HCT116 (cell line): ENCODE measurements around the gene RNF113B.

Source experiments
- ATF3 ChIP-seq: IDR thresholded peaks from 2 replicates; pipeline ENCODE4 v1.6.1; 2012
- CEBPB ChIP-seq: IDR thresholded peaks from 2 replicates; pipeline ENCODE4 v1.6.1; 2012; ENCODE audit warnings: low read depth
- CTCF ChIP-seq, 3 experiments: fragments of 200-600 bp in 1 of 3; sonication (generic) in 1 of 3; IDR thresholded peaks in 2 of 3; conservative IDR thresholded peaks in 1 of 3; 2 replicates each; pipeline ENCODE4 v1.5.1; 2012 to 2017; ENCODE audit warnings: low read depth in 2 of 3, low read length in 2 of 3, antibody characterized with exemption in 1 of 3, borderline replicate concordance in 1 of 3, control low read depth in 1 of 3, mild to moderate bottlenecking in 1 of 3, mixed read lengths in 1 of 3, mixed run types in 1 of 3, moderate library complexity in 1 of 3; ENCODE audit not compliant: insufficient read depth in 1 of 3
- EGR1 ChIP-seq: IDR thresholded peaks from 2 replicates; pipeline ENCODE4 v1.6.1; 2012; ENCODE audit warnings: low read depth
- EZH2 ChIP-seq: fragments of 200-600 bp; sonication (generic); IDR thresholded peaks from 2 replicates; pipeline ENCODE4 v1.6.1; 2017; ENCODE audit warnings: antibody characterized with exemption, mixed run types
- EZH2phosphoT487 ChIP-seq: fragments of 200-600 bp; IDR thresholded peaks from 2 replicates; pipeline ENCODE4 v1.6.1; 2018; ENCODE audit warnings: antibody characterized with exemption, borderline replicate concordance
- JUND ChIP-seq: IDR thresholded peaks from 2 replicates; pipeline ENCODE4 v1.6.1; 2012
- MAX ChIP-seq: IDR thresholded peaks from 2 replicates; pipeline ENCODE4 v1.6.1; 2012
- POLR2A ChIP-seq: IDR thresholded peaks from 2 replicates; pipeline ENCODE4 v1.7.0; 2011; ENCODE audit warnings: borderline replicate concordance; ENCODE audit not compliant: insufficient read depth, insufficient read length; ENCODE audit errors: extremely low read depth
- POLR2AphosphoS5 ChIP-seq: IDR thresholded peaks from 2 replicates; pipeline ENCODE4 v1.6.1; 2011; ENCODE audit warnings: mild to moderate bottlenecking, low read depth, low read length, moderate library complexity
- REST ChIP-seq: IDR thresholded peaks from 2 replicates; pipeline ENCODE4 v1.6.1; 2012; ENCODE audit warnings: low read depth
- YY1 ChIP-seq: IDR thresholded peaks from 2 replicates; pipeline ENCODE4 v1.6.1; 2011; ENCODE audit warnings: low read length, low read depth, moderate library complexity, mild to moderate bottlenecking; ENCODE audit not compliant: insufficient replicate concordance; ENCODE audit errors: extremely low read depth
- ZFX ChIP-seq: fragments of 450-650 bp; IDR thresholded peaks from 2 replicates; pipeline ENCODE4 v1.6.1; 2017
- ZNF274 ChIP-seq: fragments of 200-500 bp; sonication (Bioruptor generic); IDR thresholded peaks from 2 replicates; pipeline ENCODE4 v1.6.1; 2014; ENCODE audit warnings: mild to moderate bottlenecking, low read depth, low read length, inconsistent platforms

- TF ChIP-seq EZH2phosphoT487 (no peak), EZH2 (no peak), CTCF (IDR thresholded peaks at IDR 0.05 in 2 of 3, conservative IDR thresholded peaks at IDR 0.05 in 1 of 3; ENCODE audit: borderline replicate concordance in 1 of 3, insufficient read depth in 1 of 3, low read depth in 2 of 3, low read length in 2 of 3) (no peak), MAX (no peak), YY1 (no peak), CEBPB (no peak), ATF3 (no peak), POLR2A (no peak), REST (no peak), POLR2AphosphoS5 (no peak), ZFX (no peak), EGR1 (no peak), ZNF274 (no peak), JUND (no peak)
Measured at GRCh38 chr13:98215508-98215907, 38.4 kb upstream of the RNF113B start.
